ENCODE data around the gene EMP1.
A peak's percentile ranks its signal among the peaks of the same experiment; 100 is the strongest.

Gene EMP1

GRCh38 chr12:13198241-13198640, 1.7 kb downstream of the EMP1 start:
- FAIRE-seq = no peak

GRCh38 chr12:13198876-13199275, 2.4 kb downstream of the EMP1 start:
- FAIRE-seq = no peak

GRCh38 chr12:13199592-13199991, 3.1 kb downstream of the EMP1 start:
- FAIRE-seq = no peak

- no peak for FAIRE-seq
Observed at GRCh38 chr12:13200841-13201240, 4.3 kb downstream of the EMP1 start.

- no peak for FAIRE-seq
Observed at GRCh38 chr12:13203034-13203922, 6.8 kb downstream of the EMP1 start.

- no peak for FAIRE-seq
Observed at GRCh38 chr12:13204428-13204827, 7.9 kb downstream of the EMP1 start.

GRCh38 chr12:13205809-13206559, 9.5 kb downstream of the EMP1 start:
- no peak for FAIRE-seq

GRCh38 chr12:13206560-13206897, 10.0 kb downstream of the EMP1 start:
- FAIRE-seq = no peak

GRCh38 chr12:13208533-13209435, 12.3 kb downstream of the EMP1 start:
- no peak for FAIRE-seq

GRCh38 chr12:13209436-13210235, 13.1 kb downstream of the EMP1 start:
- FAIRE-seq = no peak

GRCh38 chr12:13210236-13211190, 14.0 kb downstream of the EMP1 start:
- FAIRE-seq = no peak

GRCh38 chr12:13211191-13211858, 14.8 kb downstream of the EMP1 start:
- no peak for FAIRE-seq

GRCh38 chr12:13211859-13212664, 15.5 kb downstream of the EMP1 start:
- FAIRE-seq = peak; percentile 94

GRCh38 chr12:13215056-13215455, 18.5 kb downstream of the EMP1 start:
- FAIRE-seq = no peak

GRCh38 chr12:13218641-13219040, 22.1 kb downstream of the EMP1 start:
- no peak for FAIRE-seq

GRCh38 chr12:13219320-13219719, 22.8 kb downstream of the EMP1 start:
- no peak for FAIRE-seq

- FAIRE-seq = no peak
Observed at GRCh38 chr12:13220838-13221237, 24.3 kb downstream of the EMP1 start.

- no peak for FAIRE-seq
Observed at GRCh38 chr12:13222076-13222475, 25.6 kb downstream of the EMP1 start.

- no peak for FAIRE-seq
Observed at GRCh38 chr12:13223179-13223804, 26.8 kb downstream of the EMP1 start.
